NB4 (cell line): ENCODE results near the gene MFSD6.

Experiments used
- POLR2A ChIP-seq: IDR thresholded peaks from 2 replicates; pipeline ENCODE4 v1.6.1; 2011; ENCODE audit warnings: mild to moderate bottlenecking; ENCODE audit not compliant: insufficient read length; ENCODE audit errors: extremely low read depth
- TF ChIP-seq, protein P1 (sequence below): IDR thresholded peaks from one replicate; pipeline ENCODE4 v1.5.1; 2012; ENCODE audit warnings: low read depth, low read length

GRCh38 chr2:190526105-190526750, 118.1 kb downstream of the MFSD6 start:
- TF ChIP-seq, protein P1, sequence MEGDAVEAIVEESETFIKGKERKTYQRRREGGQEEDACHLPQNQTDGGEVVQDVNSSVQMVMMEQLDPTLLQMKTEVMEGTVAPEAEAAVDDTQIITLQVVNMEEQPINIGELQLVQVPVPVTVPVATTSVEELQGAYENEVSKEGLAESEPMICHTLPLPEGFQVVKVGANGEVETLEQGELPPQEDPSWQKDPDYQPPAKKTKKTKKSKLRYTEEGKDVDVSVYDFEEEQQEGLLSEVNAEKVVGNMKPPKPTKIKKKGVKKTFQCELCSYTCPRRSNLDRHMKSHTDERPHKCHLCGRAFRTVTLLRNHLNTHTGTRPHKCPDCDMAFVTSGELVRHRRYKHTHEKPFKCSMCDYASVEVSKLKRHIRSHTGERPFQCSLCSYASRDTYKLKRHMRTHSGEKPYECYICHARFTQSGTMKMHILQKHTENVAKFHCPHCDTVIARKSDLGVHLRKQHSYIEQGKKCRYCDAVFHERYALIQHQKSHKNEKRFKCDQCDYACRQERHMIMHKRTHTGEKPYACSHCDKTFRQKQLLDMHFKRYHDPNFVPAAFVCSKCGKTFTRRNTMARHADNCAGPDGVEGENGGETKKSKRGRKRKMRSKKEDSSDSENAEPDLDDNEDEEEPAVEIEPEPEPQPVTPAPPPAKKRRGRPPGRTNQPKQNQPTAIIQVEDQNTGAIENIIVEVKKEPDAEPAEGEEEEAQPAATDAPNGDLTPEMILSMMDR, result no peak
- no peak for TF ChIP-seq POLR2A
